K562 (cell line): ENCODE measurements around the gene PTPN18. TPM values are rescaled to one million over a fixed set of nuclear protein-coding genes. Genes with fewer than 3 reads are reported as not detected.
A peak's percentile ranks its signal among the peaks of the same experiment; 100 is the strongest.

Source experiments
- ATAC-seq: fragments of 200-7000 bp; cut with Tn5 transposase; 3 replicates; pipeline ENCODE4 v1.9.1; 2020; ENCODE audit warnings: moderate library complexity
- BruUV-seq: library from RNA; stranded (reverse); fragments of 400-500 nt; replicated peaks from 2 replicates; lab custom pipeline; 2021; lab: Mats Ljungman, UMichigan
- CTCF ChIA-PET: fragments of 300-600 bp; formaldehyde crosslinking; extraction: SDS; loops from one replicate; lab custom pipeline; 2021; ENCODE audit warnings: low intra/inter-chr PET ratio; lab: Yijun Ruan, JAX
- POLR2A ChIA-PET: fragments of 300-600, 350-650 bp; sonication (Branson Sonifier 250); formaldehyde crosslinking; extraction: SDS; loops from one replicate; lab custom pipeline; 2021; ENCODE audit warnings: antibody characterized with exemption, inconsistent platforms; lab: Yijun Ruan, JAX
- DNase-seq, 4 experiments: peaks; one replicate each; pipeline versions ENCODE4 v3.0.0 to v3.0.0-alpha.2; 2011 to 2018; ENCODE audit warnings: low spot score in 3 of 4, mixed read lengths in 3 of 4; ENCODE audit errors: extremely low read depth in 1 of 4
- FAIRE-seq: peaks from 2 replicates; lab custom pipeline; 2011; peaks lifted over from hg19 to GRCh38; lab: Jason Lieb, UNC
- H2AFZ ChIP-seq: 2 replicates; pipeline ENCODE4 v1.6.0; 2011; ENCODE audit warnings: low read depth, low read length, control low read depth, inconsistent platforms
- H3K27ac ChIP-seq: fragments of 200-600 bp; 3 replicates; pipeline ENCODE4 v1.8.0; 2011; ENCODE audit warnings: low read depth, mild to moderate bottlenecking, control low read depth, inconsistent platforms, low read length, moderate library complexity, mixed read lengths; ENCODE audit errors: extremely low read depth
- H3K27me3 ChIP-seq, 2 experiments: fragments of 300-600 bp in 1 of 2; 2 replicates in 1 of 2; 3 replicates in 1 of 2; pipeline versions ENCODE4 v1.6.0 to v1.8.0; 2011; ENCODE audit warnings: inconsistent platforms in 2 of 2, low read length in 2 of 2, mild to moderate bottlenecking in 1 of 2, mixed read lengths in 1 of 2, moderate library complexity in 1 of 2; ENCODE audit not compliant: control insufficient read depth in 2 of 2, insufficient read depth in 2 of 2
- H3K36me3 ChIP-seq: fragments of 300-600 bp; 3 replicates; pipeline ENCODE4 v1.8.0; 2011; ENCODE audit warnings: mild to moderate bottlenecking, low read length, inconsistent platforms; ENCODE audit not compliant: control insufficient read depth, insufficient read depth
- H3K4me1 ChIP-seq, 2 experiments: fragments of 200-600 bp in 1 of 2; replicated peaks in 1 of 2; 2 replicates in 1 of 2; 3 replicates in 1 of 2; pipeline versions ENCODE4 v1.5.1 to v1.8.0; 2011; ENCODE audit warnings: inconsistent platforms in 2 of 2, low read length in 2 of 2, mild to moderate bottlenecking in 1 of 2, mixed read lengths in 1 of 2, moderate library complexity in 1 of 2; ENCODE audit not compliant: control insufficient read depth in 2 of 2, insufficient read depth in 2 of 2
- H3K4me2 ChIP-seq: 2 replicates; pipeline ENCODE4 v1.6.1; 2011; ENCODE audit warnings: low read length, control low read depth, inconsistent platforms, mixed read lengths; ENCODE audit not compliant: insufficient read depth
- H3K4me3 ChIP-seq: fragments of 200-600 bp; sonication (generic), shearing (Covaris generic); 2 replicates; pipeline ENCODE4 v1.5.1; 2016; ENCODE audit warnings: control low read depth, inconsistent platforms
- H3K79me2 ChIP-seq: fragments of 200-600 bp; 3 replicates; pipeline ENCODE4 v1.8.0; 2011; ENCODE audit warnings: low read length, inconsistent platforms; ENCODE audit not compliant: control insufficient read depth, insufficient read depth
- H3K9ac ChIP-seq, 2 experiments: 2 replicates each; pipeline versions ENCODE4 v1.6.0 to v1.6.1; 2011; ENCODE audit warnings: low read depth in 2 of 2, low read length in 2 of 2, control low read depth in 1 of 2, inconsistent platforms in 1 of 2, mild to moderate bottlenecking in 1 of 2, mixed read lengths in 1 of 2; ENCODE audit not compliant: insufficient read depth in 1 of 2
- H3K9me1 ChIP-seq: one replicate; pipeline ENCODE4 v1.6.0; 2011; ENCODE audit warnings: inconsistent platforms, mild to moderate bottlenecking, low read length, moderate library complexity; ENCODE audit not compliant: control insufficient read depth, insufficient read depth
- H3K9me3 ChIP-seq: replicated peaks from 2 replicates; pipeline ENCODE4 v1.5.1; 2011; ENCODE audit warnings: low read depth, low read length, inconsistent platforms; ENCODE audit not compliant: control insufficient read depth, insufficient read depth
- H4K20me1 ChIP-seq: replicated peaks from 2 replicates; pipeline ENCODE4 v1.6.1; 2011; ENCODE audit warnings: low read length, inconsistent platforms, mixed read lengths; ENCODE audit not compliant: control insufficient read depth, insufficient read depth
- CEBPB ChIP-seq: fragments of 450-650 bp; IDR thresholded peaks from 2 replicates; pipeline ENCODE4 v1.6.1; 2016; ENCODE audit warnings: missing genetic modification characterization, missing compliant biosample characterization
- ESRRA ChIP-seq: fragments of 450-650 bp; IDR thresholded peaks from 2 replicates; pipeline ENCODE4 v1.6.1; 2014; ENCODE audit warnings: low read depth, mild to moderate bottlenecking, moderate library complexity, borderline replicate concordance
- HDAC1 ChIP-seq, 2 experiments: fragments of 450-650 bp; IDR thresholded peaks; 2 replicates each; pipeline ENCODE4 v1.6.1; 2016 to 2017; ENCODE audit warnings: inconsistent platforms in 1 of 2, mild to moderate bottlenecking in 1 of 2, moderate library complexity in 1 of 2
- JUND ChIP-seq, 2 experiments: IDR thresholded peaks; 2 replicates in 1 of 2; 3 replicates in 1 of 2; pipeline ENCODE4 v1.6.1; 2011; ENCODE audit warnings: borderline replicate concordance in 2 of 2, low read depth in 2 of 2, low read length in 2 of 2, improper control_type of control experiment in 1 of 2, missing biosample characterization in 1 of 2, missing genetic modification characterization in 1 of 2, missing genetic modification reagents in 1 of 2
- MCM7 ChIP-seq, 2 experiments: fragments of 450-650 bp; IDR thresholded peaks; 2 replicates each; pipeline ENCODE4 v1.6.1; 2016 to 2018
- NCOA4 ChIP-seq: fragments of 450-650 bp; IDR thresholded peaks from 2 replicates; pipeline ENCODE4 v1.6.1; 2018; ENCODE audit warnings: mild to moderate bottlenecking; ENCODE audit not compliant: partially characterized antibody
- SPI1 ChIP-seq: IDR thresholded peaks from 2 replicates; pipeline ENCODE4 v1.6.1; 2011; ENCODE audit warnings: low read depth, low read length, control low read depth, borderline replicate concordance
- STAG1 ChIP-seq: sonication (generic); formaldehyde crosslinking; IDR thresholded peaks from 2 replicates; pipeline ENCODE4 v1.5.0; 2020; ENCODE audit warnings: missing genetic modification reagents, borderline replicate concordance
- ZBTB8A ChIP-seq: fragments of 450-650 bp; IDR thresholded peaks from 2 replicates; pipeline ENCODE4 v1.6.1; 2018; ENCODE audit warnings: mild to moderate bottlenecking, moderate library complexity; ENCODE audit not compliant: partially characterized antibody
- in situ Hi-C: fragments of 300-500 bp; cut with MboI; formaldehyde crosslinking; loops from 4 replicates; pipeline ENCODE4 v1.15.0; 2018; ENCODE audit warnings: inconsistent platforms, mixed read lengths
- intact Hi-C: fragments of 100-400 bp; cut with micrococcal nuclease; formaldehyde crosslinking; loops from 2 replicates; pipeline ENCODE4 v1.14.2; 2022
- polyA plus RNA-seq, 8 experiments: library from polyadenylated mRNA; depleted of rRNA in 4 of 8; stranded (reverse) in 5 of 8; unstranded in 3 of 8; fragments of >200 nt; fragmentation: Nextera tagmentation in 2 of 8; fragmentation: Illumina TruSeq in 1 of 8; extraction: Ambion mirVana in 2 of 8; extraction: Trizol in 1 of 8; gene quantifications; 2 replicates each; pipeline versions ENCODE4 v1.2.1 to v1.2.3, GENCODE V29; 2011 to 2014; ENCODE audit warnings: inconsistent platforms in 1 of 8, missing spikeins in 1 of 8
- total RNA-seq, 7 experiments: library from RNA; depleted of rRNA in 6 of 7; stranded (reverse); fragments of >200 nt in 6 of 7; fragmentation: Illumina TruSeq in 2 of 7; extraction: Trizol in 2 of 7; gene quantifications; 2 replicates each; pipeline versions ENCODE4 v1.2.1 to v1.2.3, GENCODE V29; 2011 to 2021; ENCODE audit warnings: low replicate concordance in 1 of 7
- TF ChIP-seq, protein P1 (sequence below): fragments of 450-650 bp; IDR thresholded peaks from 2 replicates; pipeline ENCODE4 v1.6.1; 2016; ENCODE audit warnings: borderline replicate concordance
- TF ChIP-seq, protein P2 (sequence below): fragments of 250-450 bp; sonication (Bioruptor Pico); IDR thresholded peaks from 2 replicates; pipeline ENCODE4 v1.9.0; 2021; ENCODE audit warnings: mild to moderate bottlenecking, inconsistent platforms
- TF ChIP-seq, protein P3 (sequence below), 2 experiments: IDR thresholded peaks; 2 replicates each; pipeline ENCODE4 v1.6.1; 2011; ENCODE audit warnings: borderline replicate concordance in 1 of 2, control low read depth in 1 of 2, low read depth in 1 of 2, low read length in 1 of 2, mild to moderate bottlenecking in 1 of 2, mixed read lengths in 1 of 2, moderate library complexity in 1 of 2; ENCODE audit not compliant: insufficient read depth in 1 of 2, insufficient read length in 1 of 2, poor library complexity in 1 of 2, severe bottlenecking in 1 of 2; ENCODE audit errors: extremely low read depth in 1 of 2

PTPN18 gene
- total and polyA plus RNA-seq, 9 of the 15 experiments (the other 6 are each of a cell fraction or from before 2014, with no cell fraction given), result 11.6 to 90.7 (median 49.6) TPM

DNA sequence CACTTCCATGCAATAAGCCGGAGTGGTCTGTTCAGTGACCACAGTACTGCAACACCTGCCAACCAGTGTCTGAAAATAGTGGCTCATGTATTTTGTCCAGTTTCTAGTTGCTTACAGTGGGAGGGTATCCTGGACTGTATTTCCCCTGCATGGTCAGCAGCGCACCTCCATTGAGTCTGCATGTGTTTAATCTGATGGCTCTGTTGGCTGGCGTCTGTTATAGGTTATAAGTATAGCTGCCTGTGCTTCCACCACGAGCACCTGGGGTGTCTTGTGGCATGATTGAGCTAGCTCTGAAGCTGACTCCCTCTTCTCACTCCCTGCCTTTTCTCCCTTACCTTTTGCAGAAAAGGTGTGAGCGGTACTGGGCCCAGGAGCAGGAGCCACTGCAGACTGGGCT is 12.9 kb downstream of the PTPN18 start (continued):
- TF ChIP-seq, protein P1, sequence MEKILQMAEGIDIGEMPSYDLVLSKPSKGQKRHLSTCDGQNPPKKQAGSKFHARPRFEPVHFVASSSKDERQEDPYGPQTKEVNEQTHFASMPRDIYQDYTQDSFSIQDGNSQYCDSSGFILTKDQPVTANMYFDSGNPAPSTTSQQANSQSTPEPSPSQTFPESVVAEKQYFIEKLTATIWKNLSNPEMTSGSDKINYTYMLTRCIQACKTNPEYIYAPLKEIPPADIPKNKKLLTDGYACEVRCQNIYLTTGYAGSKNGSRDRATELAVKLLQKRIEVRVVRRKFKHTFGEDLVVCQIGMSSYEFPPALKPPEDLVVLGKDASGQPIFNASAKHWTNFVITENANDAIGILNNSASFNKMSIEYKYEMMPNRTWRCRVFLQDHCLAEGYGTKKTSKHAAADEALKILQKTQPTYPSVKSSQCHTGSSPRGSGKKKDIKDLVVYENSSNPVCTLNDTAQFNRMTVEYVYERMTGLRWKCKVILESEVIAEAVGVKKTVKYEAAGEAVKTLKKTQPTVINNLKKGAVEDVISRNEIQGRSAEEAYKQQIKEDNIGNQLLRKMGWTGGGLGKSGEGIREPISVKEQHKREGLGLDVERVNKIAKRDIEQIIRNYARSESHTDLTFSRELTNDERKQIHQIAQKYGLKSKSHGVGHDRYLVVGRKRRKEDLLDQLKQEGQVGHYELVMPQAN, result no peak
- no peak for TF ChIP-seq ZBTB8A

DNA sequence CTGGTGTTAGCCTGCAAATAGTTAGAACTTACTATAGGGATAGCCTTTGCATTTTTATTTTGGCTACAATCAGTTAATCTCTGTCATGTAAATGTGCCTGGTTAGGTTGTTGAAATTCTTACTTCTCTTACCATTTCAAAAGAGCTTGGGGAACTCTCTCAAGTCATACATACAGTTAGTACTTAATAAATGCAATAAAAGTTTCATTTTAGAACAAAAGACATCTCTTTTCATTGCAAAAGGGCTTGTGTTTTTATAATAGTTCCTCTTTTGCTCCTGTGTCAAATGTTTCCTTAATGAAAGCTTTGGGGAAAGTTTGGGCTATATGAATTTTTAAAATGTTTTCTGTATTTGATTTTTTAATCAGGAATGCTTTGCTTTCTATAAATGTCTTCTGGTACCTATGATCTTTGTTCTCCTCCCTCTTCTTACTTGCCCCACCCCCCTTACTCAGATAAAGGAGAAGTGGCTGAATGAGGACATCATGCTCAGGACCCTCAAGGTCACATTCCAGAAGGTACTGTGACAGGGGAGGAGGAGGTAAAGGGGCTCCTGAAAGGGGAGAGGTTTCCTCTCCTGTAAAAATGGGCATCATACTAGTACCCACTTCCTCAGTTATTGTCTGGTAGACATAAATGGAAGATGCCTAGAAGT is 13.6 kb downstream of the PTPN18 start:
- H3K4me3 ChIP-seq, result no peak overlapping the region
- no peaks in the 10 kb centered on the region for H3K27me3 ChIP-seq
- no peak for FAIRE-seq
- ATAC-seq, result no peak
- peaks cover 21 to 36% of the 10 kb centered on the region in 2 experiments; a peak in 4 of 5 replicates for H3K4me1 ChIP-seq
- H2AFZ ChIP-seq, result no peak overlapping the region
- no peak overlapping the region for H3K27ac ChIP-seq
- intact Hi-C loops, result no loop called here
- no peaks in the 10 kb centered on the region for H3K9me1 ChIP-seq
- H4K20me1 ChIP-seq, result no peaks in the 10 kb centered on the region
- H3K36me3 ChIP-seq, result peaks cover 26% of the 10 kb centered on the region; the same call in 2 of the 3 replicates
- no peak overlapping the region for H3K4me2 ChIP-seq
- peaks cover 36% of the 10 kb centered on the region for H3K79me2 ChIP-seq
- ChIA-PET CTCF (no interaction called here), POLR2A (interaction anchor here (0.7 to 1.2 kb wide), 3 partner anchors 9 to 18 kb away, joined by 3 to 4 read pairs (median 3); no protein-coding TSS in a partner anchor)
- H3K9me3 ChIP-seq, result 0 out of 2 replicates have a peak, but pooled peaks cover 1% of the 10 kb centered on the region
- DNase-seq, result no peak
- H3K9ac ChIP-seq, result no peak overlapping the region
- in situ Hi-C loops, result no loop called here
- BruUV-seq, result no TSS peak
- TF ChIP-seq STAG1 (no peak), NCOA4 (no peak), JUND (IDR thresholded peaks at IDR 0.05; ENCODE audit: borderline replicate concordance, low read depth, low read length) (no peak), JUND (tag; IDR thresholded peaks at IDR 0.05; ENCODE audit: borderline replicate concordance, low read depth, low read length) (no peak), CEBPB (tag) (no peak), MCM7 (IDR thresholded peaks at IDR 0.05) (no peak), SPI1 (peak; percentile 48; the same call in 1 of the 2 replicates), HDAC1 (IDR thresholded peaks at IDR 0.05) (no peak), ESRRA (peak; percentile 44; the same call in 1 of the 2 replicates)
- TF ChIP-seq, protein P2, sequence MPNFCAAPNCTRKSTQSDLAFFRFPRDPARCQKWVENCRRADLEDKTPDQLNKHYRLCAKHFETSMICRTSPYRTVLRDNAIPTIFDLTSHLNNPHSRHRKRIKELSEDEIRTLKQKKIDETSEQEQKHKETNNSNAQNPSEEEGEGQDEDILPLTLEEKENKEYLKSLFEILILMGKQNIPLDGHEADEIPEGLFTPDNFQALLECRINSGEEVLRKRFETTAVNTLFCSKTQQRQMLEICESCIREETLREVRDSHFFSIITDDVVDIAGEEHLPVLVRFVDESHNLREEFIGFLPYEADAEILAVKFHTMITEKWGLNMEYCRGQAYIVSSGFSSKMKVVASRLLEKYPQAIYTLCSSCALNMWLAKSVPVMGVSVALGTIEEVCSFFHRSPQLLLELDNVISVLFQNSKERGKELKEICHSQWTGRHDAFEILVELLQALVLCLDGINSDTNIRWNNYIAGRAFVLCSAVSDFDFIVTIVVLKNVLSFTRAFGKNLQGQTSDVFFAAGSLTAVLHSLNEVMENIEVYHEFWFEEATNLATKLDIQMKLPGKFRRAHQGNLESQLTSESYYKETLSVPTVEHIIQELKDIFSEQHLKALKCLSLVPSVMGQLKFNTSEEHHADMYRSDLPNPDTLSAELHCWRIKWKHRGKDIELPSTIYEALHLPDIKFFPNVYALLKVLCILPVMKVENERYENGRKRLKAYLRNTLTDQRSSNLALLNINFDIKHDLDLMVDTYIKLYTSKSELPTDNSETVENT, result no peak
- TF ChIP-seq, protein P3, sequence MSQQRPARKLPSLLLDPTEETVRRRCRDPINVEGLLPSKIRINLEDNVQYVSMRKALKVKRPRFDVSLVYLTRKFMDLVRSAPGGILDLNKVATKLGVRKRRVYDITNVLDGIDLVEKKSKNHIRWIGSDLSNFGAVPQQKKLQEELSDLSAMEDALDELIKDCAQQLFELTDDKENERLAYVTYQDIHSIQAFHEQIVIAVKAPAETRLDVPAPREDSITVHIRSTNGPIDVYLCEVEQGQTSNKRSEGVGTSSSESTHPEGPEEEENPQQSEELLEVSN (IDR thresholded peaks at IDR 0.05; ENCODE audit: borderline replicate concordance in 1 of 2, extremely low read depth in 1 of 2, insufficient read depth in 1 of 2, insufficient read length in 1 of 2, low read depth in 1 of 2, low read length in 1 of 2, poor library complexity in 1 of 2, severe bottlenecking in 1 of 2), result no peak
